ENCODE results near the gene APOBEC3G. TPM values are rescaled to one million over a fixed set of nuclear protein-coding genes. Genes with fewer than 3 reads are reported as not detected.
"Not testable (repeated sequence)": the region's sequence is repeated elsewhere in the genome, so short reads cannot be mapped to it uniquely, and the experiment has no call there.

Gene APOBEC3G
- polyA plus RNA-seq, 1 donor (not counting 4 experiments of a cell fraction or from before 2014, with no cell fraction given), result 7.8 TPM

DNA sequence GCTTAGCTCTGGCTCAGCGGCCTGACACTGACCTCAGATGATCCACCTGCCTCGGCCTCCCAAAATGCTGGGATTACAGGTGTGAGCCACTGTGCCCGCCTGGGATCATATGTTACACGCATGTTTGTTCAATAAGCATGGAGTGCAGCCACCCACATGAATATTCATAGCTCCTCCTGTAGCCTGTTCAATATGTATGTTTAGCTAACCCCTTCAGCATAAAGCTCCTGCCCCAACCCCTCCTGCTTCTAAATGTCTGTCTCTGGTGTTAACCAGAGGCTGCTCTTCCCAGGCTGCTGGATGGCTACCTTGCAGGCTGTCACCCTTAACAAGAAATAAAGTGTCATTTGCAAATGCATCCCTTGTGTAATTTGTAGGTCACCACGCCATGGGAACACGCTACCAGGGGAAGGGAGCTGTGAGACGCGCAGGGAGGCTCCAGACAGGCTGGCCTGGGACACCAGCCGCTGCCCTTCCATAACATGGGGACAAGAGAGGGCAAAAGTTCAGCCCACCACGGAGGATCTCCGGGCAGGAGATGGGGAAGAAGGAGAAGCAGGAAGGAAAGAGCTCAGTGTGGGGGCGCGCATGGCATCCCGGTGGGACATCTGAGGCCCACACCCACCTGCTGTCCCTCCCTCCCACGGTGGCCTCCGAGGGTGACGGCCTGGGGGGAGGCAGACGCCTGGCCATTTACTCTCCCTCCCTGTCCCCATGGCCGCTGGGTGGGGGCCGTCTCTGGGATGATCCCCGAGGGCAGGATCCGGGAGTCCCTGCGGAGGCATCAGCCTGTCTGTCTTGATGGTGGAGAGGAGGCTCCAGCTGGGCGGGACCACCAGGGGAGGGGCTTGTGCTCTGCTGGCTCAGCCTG, 685 bp upstream of the APOBEC3G start:
- H4K20me1 ChIP-seq (ENCODE audit: control insufficient read depth, extremely low read depth, insufficient read depth, low read length); H3K9ac ChIP-seq (ENCODE audit: control insufficient read depth, extremely low read depth, insufficient read depth, low read length); H3K9me1 ChIP-seq (ENCODE audit: control insufficient read depth, extremely low read depth, insufficient read depth, low read length); dilution Hi-C loops (cut with MboI; ENCODE audit: extremely low pct_ligation_motif_present, low sequenced_read_pairs); DNase-seq (ENCODE audit: low read depth, low spot score); H3K4me3 ChIP-seq (ENCODE audit: control insufficient read depth in 2 of 3, extremely low read depth in 1 of 3, insufficient read depth in 2 of 3, low read depth in 1 of 3, low read length in 3 of 3); H3K4me1 ChIP-seq (ENCODE audit: control insufficient read depth, extremely low read depth, insufficient read depth, low read length); H3K27ac ChIP-seq (ENCODE audit: control insufficient read depth, insufficient read depth, low read length); H3K9me3 ChIP-seq (ENCODE audit: control insufficient read depth, low read depth, low read length); H3K36me3 ChIP-seq (ENCODE audit: control insufficient read depth in 2 of 2, extremely low read depth in 1 of 2, insufficient read depth in 2 of 2, low read length in 2 of 2); H3K27me3 ChIP-seq (ENCODE audit: control insufficient read depth, extremely low read depth, insufficient read depth, low read length); H2AFZ ChIP-seq (ENCODE audit: control insufficient read depth, low read length); H3K79me2 ChIP-seq (ENCODE audit: control insufficient read depth, insufficient read depth, low read length); FAIRE-seq; H3K4me2 ChIP-seq (ENCODE audit: control insufficient read depth, extremely low read depth, insufficient read depth, low read depth, low read length): not testable (repeated sequence)

DNA sequence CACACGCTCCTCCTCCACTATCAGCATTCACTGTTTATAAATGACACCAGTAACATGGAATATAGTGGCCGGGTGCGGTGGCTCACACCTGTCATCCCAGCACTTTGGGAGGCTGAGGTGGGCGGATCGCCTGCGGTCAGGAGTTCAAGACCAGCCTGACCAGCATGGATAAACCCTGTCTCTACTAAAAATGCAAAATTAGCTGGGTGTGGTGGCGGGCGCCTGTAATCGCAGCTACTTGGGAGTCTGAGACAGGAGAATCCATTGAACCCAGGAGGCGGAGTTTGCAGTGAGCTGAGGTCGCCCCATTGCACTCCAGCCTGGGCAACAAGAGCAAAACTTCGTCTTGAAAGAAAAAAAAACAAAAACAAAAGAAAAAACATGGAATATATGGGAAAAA, 837 bp downstream of the APOBEC3G start:
- H3K27me3 ChIP-seq (ENCODE audit: control insufficient read depth, extremely low read depth, insufficient read depth, low read length); H4K20me1 ChIP-seq (ENCODE audit: control insufficient read depth, extremely low read depth, insufficient read depth, low read length); dilution Hi-C loops (cut with MboI; ENCODE audit: extremely low pct_ligation_motif_present, low sequenced_read_pairs); H3K36me3 ChIP-seq (ENCODE audit: control insufficient read depth in 2 of 2, extremely low read depth in 1 of 2, insufficient read depth in 2 of 2, low read length in 2 of 2); H3K9me3 ChIP-seq (ENCODE audit: control insufficient read depth, low read depth, low read length); H3K4me1 ChIP-seq (ENCODE audit: control insufficient read depth, extremely low read depth, insufficient read depth, low read length); H3K27ac ChIP-seq (ENCODE audit: control insufficient read depth, insufficient read depth, low read length); H3K79me2 ChIP-seq (ENCODE audit: control insufficient read depth, insufficient read depth, low read length); H3K4me3 ChIP-seq (ENCODE audit: control insufficient read depth in 2 of 3, extremely low read depth in 1 of 3, insufficient read depth in 2 of 3, low read depth in 1 of 3, low read length in 3 of 3); H3K9ac ChIP-seq (ENCODE audit: control insufficient read depth, extremely low read depth, insufficient read depth, low read length); FAIRE-seq; H2AFZ ChIP-seq (ENCODE audit: control insufficient read depth, low read length); DNase-seq (ENCODE audit: low read depth, low spot score); H3K9me1 ChIP-seq (ENCODE audit: control insufficient read depth, extremely low read depth, insufficient read depth, low read length): not testable (repeated sequence)
- H3K4me2 ChIP-seq (ENCODE audit: control insufficient read depth, extremely low read depth, insufficient read depth, low read depth, low read length), result peak overlapping the region; percentile 9

DNA sequence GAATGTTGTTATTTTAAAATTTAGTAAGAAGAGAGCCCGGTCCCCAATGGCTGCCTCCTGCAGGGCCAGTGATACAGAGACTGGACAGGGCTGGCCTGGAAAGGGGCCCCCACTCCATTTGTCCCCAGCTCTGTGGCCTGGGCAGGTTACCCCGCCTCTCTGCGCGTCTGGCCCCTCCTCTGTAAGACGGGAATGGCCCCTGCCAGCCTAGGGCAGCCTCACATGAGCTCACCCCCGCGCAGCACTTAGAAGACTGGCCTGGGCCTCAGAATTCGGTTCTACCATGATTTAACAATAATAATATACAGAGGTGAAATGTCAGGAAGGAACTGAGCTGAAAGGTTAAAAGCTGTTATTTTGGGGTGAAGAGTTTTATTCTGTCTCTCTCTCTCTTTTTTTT, 1.3 kb downstream of the APOBEC3G start:
- peaks cover 0 to 4% of the 10 kb centered on the region in 2 experiments for H3K36me3 ChIP-seq (ENCODE audit: control insufficient read depth in 2 of 2, extremely low read depth in 1 of 2, insufficient read depth in 2 of 2, low read length in 2 of 2)
- H3K9me3 ChIP-seq (ENCODE audit: control insufficient read depth, low read depth, low read length), result no peaks in the 10 kb centered on the region
- no peak for TF ChIP-seq EZH2 (IDR thresholded peaks at IDR 0.05; ENCODE audit: low read length)
- TF ChIP-seq, protein P1, sequence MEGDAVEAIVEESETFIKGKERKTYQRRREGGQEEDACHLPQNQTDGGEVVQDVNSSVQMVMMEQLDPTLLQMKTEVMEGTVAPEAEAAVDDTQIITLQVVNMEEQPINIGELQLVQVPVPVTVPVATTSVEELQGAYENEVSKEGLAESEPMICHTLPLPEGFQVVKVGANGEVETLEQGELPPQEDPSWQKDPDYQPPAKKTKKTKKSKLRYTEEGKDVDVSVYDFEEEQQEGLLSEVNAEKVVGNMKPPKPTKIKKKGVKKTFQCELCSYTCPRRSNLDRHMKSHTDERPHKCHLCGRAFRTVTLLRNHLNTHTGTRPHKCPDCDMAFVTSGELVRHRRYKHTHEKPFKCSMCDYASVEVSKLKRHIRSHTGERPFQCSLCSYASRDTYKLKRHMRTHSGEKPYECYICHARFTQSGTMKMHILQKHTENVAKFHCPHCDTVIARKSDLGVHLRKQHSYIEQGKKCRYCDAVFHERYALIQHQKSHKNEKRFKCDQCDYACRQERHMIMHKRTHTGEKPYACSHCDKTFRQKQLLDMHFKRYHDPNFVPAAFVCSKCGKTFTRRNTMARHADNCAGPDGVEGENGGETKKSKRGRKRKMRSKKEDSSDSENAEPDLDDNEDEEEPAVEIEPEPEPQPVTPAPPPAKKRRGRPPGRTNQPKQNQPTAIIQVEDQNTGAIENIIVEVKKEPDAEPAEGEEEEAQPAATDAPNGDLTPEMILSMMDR (optimal IDR thresholded peaks at IDR 0.05 in 1 of 3, IDR thresholded peaks at IDR 0.05 in 1 of 3, conservative IDR thresholded peaks at IDR 0.05 in 1 of 3; ENCODE audit: extremely low read depth in 1 of 3, insufficient read depth in 2 of 3, low read length in 3 of 3), result no peak
- no peak overlapping the region for H3K4me2 ChIP-seq (ENCODE audit: control insufficient read depth, extremely low read depth, insufficient read depth, low read depth, low read length)
- H3K9ac ChIP-seq (ENCODE audit: control insufficient read depth, extremely low read depth, insufficient read depth, low read length), result no peak overlapping the region
- no peaks in the 10 kb centered on the region for H4K20me1 ChIP-seq (ENCODE audit: control insufficient read depth, extremely low read depth, insufficient read depth, low read length)
- H2AFZ ChIP-seq (ENCODE audit: control insufficient read depth, low read length), result no peak overlapping the region
- no peaks in the 10 kb centered on the region for H3K4me1 ChIP-seq (ENCODE audit: control insufficient read depth, extremely low read depth, insufficient read depth, low read length)
- no peak for DNase-seq (ENCODE audit: low read depth, low spot score)
- no peak overlapping the region for H3K4me3 ChIP-seq (ENCODE audit: control insufficient read depth in 2 of 3, extremely low read depth in 1 of 3, insufficient read depth in 2 of 3, low read depth in 1 of 3, low read length in 3 of 3)
- H3K27me3 ChIP-seq (ENCODE audit: control insufficient read depth, extremely low read depth, insufficient read depth, low read length), result no peaks in the 10 kb centered on the region
- FAIRE-seq, result no peak
- no peaks in the 10 kb centered on the region for H3K79me2 ChIP-seq (ENCODE audit: control insufficient read depth, insufficient read depth, low read length)
- dilution Hi-C loops (cut with MboI; ENCODE audit: extremely low pct_ligation_motif_present, low sequenced_read_pairs), result no loop called here
- no peak overlapping the region for H3K27ac ChIP-seq (ENCODE audit: control insufficient read depth, insufficient read depth, low read length)
- no peaks in the 10 kb centered on the region for H3K9me1 ChIP-seq (ENCODE audit: control insufficient read depth, extremely low read depth, insufficient read depth, low read length)

DNA sequence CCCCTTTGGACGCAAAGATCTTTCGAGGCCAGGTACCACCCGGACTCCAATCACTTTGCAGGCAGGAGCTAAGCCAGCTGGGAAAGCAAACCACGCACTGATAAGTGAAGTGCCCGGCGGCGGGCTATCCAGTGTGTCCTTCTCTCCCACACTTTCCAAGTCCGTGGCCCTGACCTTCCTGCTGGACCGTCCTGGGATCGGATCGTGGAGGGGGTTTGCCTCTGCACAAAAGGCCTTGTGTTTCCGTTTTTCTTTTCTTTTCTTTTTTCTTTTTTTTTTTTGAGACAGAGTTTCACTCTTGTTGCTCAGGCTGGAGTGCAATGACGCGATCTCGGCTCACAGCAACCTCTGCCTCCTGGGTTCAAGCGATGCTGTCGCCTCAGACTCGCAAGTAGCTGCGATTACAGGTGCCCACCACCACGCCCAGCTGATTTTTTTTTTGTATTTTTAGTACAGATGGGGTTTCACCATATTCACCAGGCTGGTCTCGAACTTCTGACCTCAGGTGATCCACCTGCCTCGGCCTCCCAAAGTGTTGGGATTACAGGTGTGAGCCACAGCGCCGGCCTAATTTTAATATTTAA, 2.1 kb downstream of the APOBEC3G start:
- H3K27me3 ChIP-seq (ENCODE audit: control insufficient read depth, extremely low read depth, insufficient read depth, low read length); H3K27ac ChIP-seq (ENCODE audit: control insufficient read depth, insufficient read depth, low read length); H4K20me1 ChIP-seq (ENCODE audit: control insufficient read depth, extremely low read depth, insufficient read depth, low read length); H3K4me2 ChIP-seq (ENCODE audit: control insufficient read depth, extremely low read depth, insufficient read depth, low read depth, low read length); H3K9me3 ChIP-seq (ENCODE audit: control insufficient read depth, low read depth, low read length); H3K36me3 ChIP-seq (ENCODE audit: control insufficient read depth in 2 of 2, extremely low read depth in 1 of 2, insufficient read depth in 2 of 2, low read length in 2 of 2); H3K9me1 ChIP-seq (ENCODE audit: control insufficient read depth, extremely low read depth, insufficient read depth, low read length); H3K4me3 ChIP-seq (ENCODE audit: control insufficient read depth in 2 of 3, extremely low read depth in 1 of 3, insufficient read depth in 2 of 3, low read depth in 1 of 3, low read length in 3 of 3); H3K79me2 ChIP-seq (ENCODE audit: control insufficient read depth, insufficient read depth, low read length); FAIRE-seq; DNase-seq (ENCODE audit: low read depth, low spot score); H2AFZ ChIP-seq (ENCODE audit: control insufficient read depth, low read length); dilution Hi-C loops (cut with MboI; ENCODE audit: extremely low pct_ligation_motif_present, low sequenced_read_pairs); H3K9ac ChIP-seq (ENCODE audit: control insufficient read depth, extremely low read depth, insufficient read depth, low read length); H3K4me1 ChIP-seq (ENCODE audit: control insufficient read depth, extremely low read depth, insufficient read depth, low read length): not testable (repeated sequence)

Measured in keratinocyte (primary cell).